Measurements from ENCODE around the gene ITPRIP. TPM values are rescaled to one million over a fixed set of nuclear protein-coding genes. Genes with fewer than 3 reads are reported as not detected.

The ITPRIP gene
- total RNA-seq, 1 donor from 2014 or later, result 15.6 TPM

DNA sequence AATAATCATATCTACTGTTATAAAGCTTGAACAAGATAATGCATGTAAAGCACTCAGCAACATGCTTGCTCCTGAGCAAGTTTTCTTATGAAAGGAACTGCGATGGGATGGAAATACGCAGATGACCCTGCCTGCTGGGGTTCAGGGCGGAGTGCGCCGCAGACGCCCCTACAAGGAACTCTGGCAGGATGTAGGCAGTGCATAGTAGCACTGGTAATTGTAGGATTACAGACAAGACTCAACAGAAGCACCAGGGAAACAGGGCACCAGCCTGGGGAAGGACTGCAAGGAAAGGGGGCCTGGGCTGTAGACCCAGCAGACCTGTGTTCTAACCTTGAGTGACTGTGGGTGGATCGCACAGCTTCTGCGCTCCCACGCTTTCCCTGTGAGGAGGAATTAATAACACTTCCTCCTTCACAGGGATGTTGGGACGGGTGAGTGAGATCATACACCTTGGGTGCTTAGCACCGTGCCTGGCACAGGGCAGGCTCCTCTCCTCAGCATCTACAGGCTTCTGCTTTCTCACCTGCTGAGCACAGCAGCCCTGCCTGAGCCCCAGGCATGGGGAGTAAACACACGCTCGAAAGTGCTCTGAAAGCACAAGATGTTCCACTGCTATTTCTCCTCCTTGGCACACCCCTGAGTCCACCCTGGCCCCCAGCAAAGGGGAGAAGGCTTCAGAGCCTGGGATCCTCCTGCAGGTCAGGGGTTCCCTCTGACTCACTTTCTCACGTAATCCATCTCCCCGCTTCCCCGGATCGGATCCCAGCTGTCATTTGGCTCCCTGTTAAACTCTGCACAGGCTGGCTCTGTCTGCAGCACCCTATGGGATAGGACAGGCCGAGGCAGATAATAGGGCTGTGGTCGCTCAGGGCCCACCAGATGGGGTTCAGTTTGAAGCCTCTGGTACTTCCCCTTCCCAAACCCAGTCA, 19.2 kb downstream of the ITPRIP start:
- H3K27ac Mint-ChIP-seq (ENCODE audit: unreplicated experiment), result peak overlapping the region; percentile 35
- H3K9me3 Mint-ChIP-seq, result no peaks in the 10 kb centered on the region
- peaks cover 14% of the 10 kb centered on the region for H3K4me1 Mint-ChIP-seq
- no peak overlapping the region for H3K4me3 Mint-ChIP-seq
- TF ChIP-seq, protein P1, sequence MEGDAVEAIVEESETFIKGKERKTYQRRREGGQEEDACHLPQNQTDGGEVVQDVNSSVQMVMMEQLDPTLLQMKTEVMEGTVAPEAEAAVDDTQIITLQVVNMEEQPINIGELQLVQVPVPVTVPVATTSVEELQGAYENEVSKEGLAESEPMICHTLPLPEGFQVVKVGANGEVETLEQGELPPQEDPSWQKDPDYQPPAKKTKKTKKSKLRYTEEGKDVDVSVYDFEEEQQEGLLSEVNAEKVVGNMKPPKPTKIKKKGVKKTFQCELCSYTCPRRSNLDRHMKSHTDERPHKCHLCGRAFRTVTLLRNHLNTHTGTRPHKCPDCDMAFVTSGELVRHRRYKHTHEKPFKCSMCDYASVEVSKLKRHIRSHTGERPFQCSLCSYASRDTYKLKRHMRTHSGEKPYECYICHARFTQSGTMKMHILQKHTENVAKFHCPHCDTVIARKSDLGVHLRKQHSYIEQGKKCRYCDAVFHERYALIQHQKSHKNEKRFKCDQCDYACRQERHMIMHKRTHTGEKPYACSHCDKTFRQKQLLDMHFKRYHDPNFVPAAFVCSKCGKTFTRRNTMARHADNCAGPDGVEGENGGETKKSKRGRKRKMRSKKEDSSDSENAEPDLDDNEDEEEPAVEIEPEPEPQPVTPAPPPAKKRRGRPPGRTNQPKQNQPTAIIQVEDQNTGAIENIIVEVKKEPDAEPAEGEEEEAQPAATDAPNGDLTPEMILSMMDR (conservative IDR thresholded peaks at IDR 0.05), result no peak
- peaks cover 62% of the 10 kb centered on the region for H3K27me3 Mint-ChIP-seq (ENCODE audit: low read depth)
- DNase-seq (ENCODE audit: low read depth, low spot score), result no peak
- H3K36me3 Mint-ChIP-seq (ENCODE audit: low read depth), result no peaks in the 10 kb centered on the region

DNA sequence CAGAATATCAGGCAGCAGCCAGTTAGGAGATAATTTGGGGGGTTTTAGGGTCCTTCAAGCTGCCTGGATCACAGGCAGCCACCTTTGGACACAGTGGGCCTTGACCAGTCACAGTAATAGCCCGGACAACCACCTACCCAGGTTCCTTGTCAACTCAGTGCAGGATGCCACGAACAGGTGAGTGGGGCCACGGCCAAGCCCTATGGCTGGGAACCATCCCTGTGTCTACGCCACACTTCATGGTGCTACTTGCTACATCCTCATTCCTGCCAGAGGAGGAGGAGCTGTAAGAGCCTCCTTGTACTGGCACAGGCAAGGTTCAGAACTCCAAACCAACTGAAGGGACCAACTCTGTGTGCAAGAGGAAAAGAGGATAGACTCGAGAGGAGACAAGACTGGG, 19.9 kb downstream of the ITPRIP start:
- Mint-ChIP-seq H3K36me3 (ENCODE audit: low read depth) (no peaks in the 10 kb centered on the region), H3K27ac (ENCODE audit: unreplicated experiment) (no peak overlapping the region), H3K27me3 (ENCODE audit: low read depth) (peaks cover 54% of the 10 kb centered on the region), H3K4me3 (no peak overlapping the region), H3K9me3 (no peaks in the 10 kb centered on the region), H3K4me1 (peaks cover 14% of the 10 kb centered on the region)
- TF ChIP-seq, protein P1 (conservative IDR thresholded peaks at IDR 0.05), result no peak
- DNase-seq (ENCODE audit: low read depth, low spot score), result no peak

DNA sequence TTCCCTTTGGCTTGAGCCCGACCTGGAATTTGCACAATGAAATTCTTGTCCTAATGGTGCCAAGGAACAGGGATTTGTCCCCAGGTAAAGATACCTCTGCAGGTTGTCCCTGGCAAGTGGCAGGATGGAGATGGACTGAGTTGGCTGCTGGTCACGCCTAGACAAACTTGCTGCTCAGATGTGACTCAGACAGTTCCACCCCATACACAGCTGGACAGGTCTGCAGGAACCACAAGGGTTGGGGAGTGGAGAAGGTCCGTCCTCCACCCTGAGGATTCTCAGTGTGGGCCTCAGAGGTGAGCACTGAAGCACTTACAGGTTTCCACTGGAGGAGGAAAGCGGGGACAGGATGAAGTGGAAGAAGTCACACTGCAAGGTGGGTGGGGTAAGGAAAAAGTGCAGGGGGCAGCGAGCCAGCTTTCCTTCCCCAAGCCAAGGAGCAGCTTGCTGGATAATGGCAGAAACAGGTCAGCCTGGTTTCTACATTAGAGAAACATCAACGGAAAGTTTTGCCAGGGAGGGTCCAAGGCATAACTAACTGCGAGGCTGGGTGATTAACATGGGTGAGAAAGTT, 20.5 kb downstream of the ITPRIP start:
- DNase-seq (ENCODE audit: low read depth, low spot score), result no peak
- peaks cover 14% of the 10 kb centered on the region for H3K4me1 Mint-ChIP-seq
- no peak overlapping the region for H3K4me3 Mint-ChIP-seq
- no peaks in the 10 kb centered on the region for H3K9me3 Mint-ChIP-seq
- no peaks in the 10 kb centered on the region for H3K36me3 Mint-ChIP-seq (ENCODE audit: low read depth)
- no peak overlapping the region for H3K27ac Mint-ChIP-seq (ENCODE audit: unreplicated experiment)
- peaks cover 49% of the 10 kb centered on the region for H3K27me3 Mint-ChIP-seq (ENCODE audit: low read depth)
- TF ChIP-seq, protein P1 (conservative IDR thresholded peaks at IDR 0.05), result no peak

DNA sequence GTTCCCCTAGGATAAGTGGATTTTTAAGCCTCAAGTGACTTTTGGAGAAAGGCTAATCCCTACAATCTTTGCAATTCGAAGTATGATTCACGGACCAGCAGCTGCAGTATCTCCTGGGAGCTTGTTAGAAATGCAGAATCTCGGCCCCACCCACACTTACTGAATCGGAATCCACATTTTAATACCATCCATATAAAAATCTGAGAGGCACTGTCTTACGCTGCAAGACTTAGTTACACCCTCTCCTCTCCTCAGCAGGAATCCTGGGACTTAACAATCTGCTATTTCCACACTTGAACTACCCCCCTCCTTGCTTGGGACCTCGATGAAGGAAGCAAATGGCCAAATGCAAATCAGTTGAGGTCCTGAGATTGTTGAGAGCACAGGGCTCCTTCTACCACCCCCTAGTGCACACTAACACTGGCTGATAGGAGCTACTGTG, 21.0 kb downstream of the ITPRIP start:
- no peaks in the 10 kb centered on the region for H3K36me3 Mint-ChIP-seq (ENCODE audit: low read depth)
- TF ChIP-seq, protein P1 (conservative IDR thresholded peaks at IDR 0.05), result no peak
- DNase-seq (ENCODE audit: low read depth, low spot score), result no peak
- H3K9me3 Mint-ChIP-seq, result no peaks in the 10 kb centered on the region
- no peak overlapping the region for H3K4me3 Mint-ChIP-seq
- H3K27me3 Mint-ChIP-seq (ENCODE audit: low read depth), result peaks cover 44% of the 10 kb centered on the region
- H3K27ac Mint-ChIP-seq (ENCODE audit: unreplicated experiment), result no peak overlapping the region
- peaks cover 14% of the 10 kb centered on the region for H3K4me1 Mint-ChIP-seq

DNA sequence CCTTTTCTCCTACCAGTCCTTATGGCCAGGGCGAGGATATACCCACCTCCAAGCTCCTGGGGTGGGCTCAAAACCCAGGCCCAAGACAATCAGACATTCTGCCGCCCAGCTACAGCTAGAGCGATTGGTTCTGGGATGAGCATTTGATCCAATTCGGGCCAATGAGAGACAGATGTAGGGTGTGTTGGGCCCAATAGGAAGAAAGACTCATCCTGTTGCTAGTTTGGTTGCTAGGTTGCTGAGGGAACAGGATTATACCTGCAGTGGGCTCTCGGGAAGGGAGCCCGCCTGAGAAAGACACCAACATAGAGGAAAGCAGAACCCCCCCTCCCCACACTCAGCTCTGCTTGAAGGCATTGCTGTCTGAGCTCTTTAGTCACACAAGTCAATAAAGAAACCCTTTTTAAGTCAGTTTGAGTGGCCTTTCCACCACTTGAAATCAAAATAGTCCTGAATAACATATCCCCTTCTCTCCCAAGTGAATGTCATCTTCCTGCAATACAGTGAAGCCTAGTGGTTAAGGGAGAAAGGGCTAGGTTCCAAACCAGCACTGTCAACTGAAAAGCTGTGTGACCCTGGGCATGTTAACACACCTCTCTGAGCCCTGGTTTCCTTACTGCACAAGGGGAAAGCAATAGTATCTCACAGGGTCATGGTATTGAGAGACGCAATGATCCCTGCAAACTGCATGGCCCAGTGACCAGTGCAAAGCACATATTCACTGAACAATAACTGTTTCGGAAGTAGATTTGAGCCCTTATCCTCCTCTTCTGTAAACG, 21.8 kb downstream of the ITPRIP start:
- peaks cover 14% of the 10 kb centered on the region for H3K4me1 Mint-ChIP-seq
- no peaks in the 10 kb centered on the region for H3K36me3 Mint-ChIP-seq (ENCODE audit: low read depth)
- H3K4me3 Mint-ChIP-seq, result no peak overlapping the region
- no peak for DNase-seq (ENCODE audit: low read depth, low spot score)
- H3K27ac Mint-ChIP-seq (ENCODE audit: unreplicated experiment), result no peak overlapping the region
- peaks cover 36% of the 10 kb centered on the region for H3K27me3 Mint-ChIP-seq (ENCODE audit: low read depth)
- no peaks in the 10 kb centered on the region for H3K9me3 Mint-ChIP-seq
- TF ChIP-seq, protein P1 (conservative IDR thresholded peaks at IDR 0.05), result no peak

Measured in neural crest cell (in vitro differentiated cells).